Stimulated activated naive CD8-positive, alpha-beta T cell treated with anti-CD3 and anti-CD28 coated beads, Interleukin-15, amount 100 ng/mL, for 72 hours (primary cell): ENCODE data around the gene NDUFV2.

Source experiments
- ATAC-seq: fragments of 150-1000 bp; cut with Tn5 transposase; 2 replicates; pipeline ENCODE4 v1.10.0; 2021; ENCODE audit warnings: mild to moderate bottlenecking, moderate library complexity
- DNase-seq, 2 donors: peaks; one replicate each; pipeline ENCODE4 v3.0.0; 2021 to 2022
- H3K27ac Mint-ChIP-seq, 2 donors: one replicate each; pipeline ENCODE4 v1.8.0; 2022; ENCODE audit warnings: mild to moderate bottlenecking in 2 of 2, mixed read lengths in 2 of 2, moderate library complexity in 2 of 2
- H3K27me3 Mint-ChIP-seq: one replicate; pipeline ENCODE4 v1.8.0; 2022; ENCODE audit warnings: mixed read lengths
- H3K4me1 Mint-ChIP-seq: one replicate; pipeline ENCODE4 v1.8.0; 2022; ENCODE audit warnings: mild to moderate bottlenecking, mixed read lengths
- H3K4me3 Mint-ChIP-seq, 2 donors: one replicate each; pipeline ENCODE4 v1.8.0; 2022; ENCODE audit warnings: mild to moderate bottlenecking in 2 of 2, mixed read lengths in 2 of 2, moderate library complexity in 1 of 2
- H3K9me3 Mint-ChIP-seq, 2 donors: one replicate each; pipeline ENCODE4 v1.8.0; 2022; ENCODE audit warnings: mixed read lengths in 2 of 2

Gene NDUFV2

DNA sequence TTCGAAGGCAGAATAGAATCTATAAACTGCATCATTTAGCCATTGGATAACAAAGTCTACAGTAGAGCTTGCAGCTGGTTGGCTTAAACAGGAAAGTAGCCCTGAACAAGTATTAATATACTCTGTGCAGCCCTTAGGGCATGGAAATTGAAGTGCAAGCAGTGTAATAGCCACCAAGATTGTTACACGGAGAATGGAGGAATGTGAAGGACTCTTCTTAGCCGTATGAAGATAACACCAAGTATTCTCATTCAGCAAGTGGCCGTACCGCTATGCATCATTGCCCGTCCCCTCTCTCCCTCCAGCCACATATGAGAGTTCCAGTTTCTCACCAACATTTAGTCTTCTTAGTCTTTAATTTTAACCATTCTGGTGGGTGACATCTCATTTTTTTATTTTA, 74.5 kb downstream of the NDUFV2 start:
- DNase-seq (no peak), ATAC-seq (no peak)
- no peak overlapping the region for H3K27ac Mint-ChIP-seq
- H3K4me3 Mint-ChIP-seq = no peak overlapping the region
- no peaks in the 10 kb centered on the region for H3K27me3 Mint-ChIP-seq
- H3K9me3 Mint-ChIP-seq = no peaks in the 10 kb centered on the region
- H3K4me1 Mint-ChIP-seq = peaks cover 59% of the 10 kb centered on the region

DNA sequence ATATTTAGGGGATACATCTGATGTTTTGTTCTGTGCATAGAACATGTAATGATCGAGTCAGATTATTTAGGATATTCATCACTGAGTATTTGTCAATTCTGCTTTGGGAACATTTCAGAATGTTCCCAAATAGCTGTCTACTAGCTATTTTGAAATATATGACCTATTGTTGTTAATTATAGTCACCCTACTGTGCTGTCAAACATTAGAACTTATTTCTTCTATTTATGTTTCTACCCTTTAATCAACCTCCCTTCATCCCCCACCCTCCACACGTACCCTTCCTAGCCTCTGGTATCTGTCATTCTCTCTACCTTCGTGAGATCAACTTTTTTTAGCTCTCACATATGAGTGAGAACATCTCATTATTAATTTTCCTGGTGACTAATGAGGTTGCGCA, 75.0 kb downstream of the NDUFV2 start:
- no peak for ATAC-seq
- DNase-seq = no peak
- H3K27me3 Mint-ChIP-seq = no peaks in the 10 kb centered on the region
- peaks cover 54% of the 10 kb centered on the region for H3K4me1 Mint-ChIP-seq
- H3K9me3 Mint-ChIP-seq = no peaks in the 10 kb centered on the region
- H3K27ac Mint-ChIP-seq = no peak overlapping the region
- H3K4me3 Mint-ChIP-seq = no peak overlapping the region

GRCh38 chr18:9178557-9178956, 76.1 kb downstream of the NDUFV2 start:
- Mint-ChIP-seq H3K4me3 (no peak overlapping the region), H3K27ac (no peak overlapping the region), H3K27me3 (no peaks in the 10 kb centered on the region), H3K9me3 (peaks cover 0 to 4% of the 10 kb centered on the region in 2 donors), H3K4me1 (peaks cover 48% of the 10 kb centered on the region)
- DNase-seq (no peak), ATAC-seq (no peak)

DNA sequence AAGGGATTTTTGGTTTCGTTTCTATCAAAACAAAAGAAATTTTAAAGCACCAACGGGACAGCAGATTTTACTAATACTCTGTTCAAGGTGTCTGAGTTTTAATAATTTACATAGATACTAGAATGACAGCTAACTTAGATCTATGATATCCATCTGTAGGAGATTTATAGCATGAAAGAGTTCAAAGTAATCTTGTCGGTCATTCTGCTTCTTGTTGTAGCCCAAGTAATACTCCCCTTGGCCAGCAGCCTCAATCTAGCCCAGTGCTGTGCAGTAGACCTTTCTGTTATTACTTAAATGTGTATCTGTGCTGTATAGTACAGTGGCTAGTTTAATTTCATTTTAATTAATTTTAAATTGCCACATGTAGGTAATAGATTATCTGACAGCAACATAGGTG, 78.8 kb downstream of the NDUFV2 start:
- DNase-seq (no peak), ATAC-seq (no peak)
- peaks cover 54% of the 10 kb centered on the region for H3K4me1 Mint-ChIP-seq

DNA sequence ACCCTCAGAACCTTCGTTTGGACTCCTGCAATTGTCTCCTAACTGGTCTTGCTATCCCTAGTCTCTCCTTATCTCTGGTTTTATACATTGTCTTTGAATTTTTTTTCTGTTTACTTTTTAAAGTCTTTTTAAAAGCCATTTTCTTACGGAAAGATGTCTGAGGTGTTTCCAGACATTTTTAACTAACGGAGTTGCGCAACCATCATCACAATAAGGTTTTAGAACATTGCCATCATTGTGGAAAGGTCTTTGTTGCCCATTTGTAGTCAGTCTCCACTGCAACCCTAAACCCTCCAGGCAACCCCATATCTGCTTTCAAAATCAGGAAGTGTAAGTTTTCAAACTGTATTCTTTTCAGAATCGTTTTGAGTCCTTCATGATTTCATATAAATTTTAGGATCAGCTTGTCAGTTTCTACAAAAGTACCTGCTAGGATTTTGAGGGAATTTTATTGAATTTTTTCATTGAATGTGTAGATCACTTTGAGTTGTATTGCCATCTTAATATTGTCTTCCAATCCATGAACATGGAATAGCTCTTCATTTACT, 80.4 kb downstream of the NDUFV2 start:
- no peak for DNase-seq
- H3K4me1 Mint-ChIP-seq = peaks cover 48% of the 10 kb centered on the region
- ATAC-seq = no peak
- H3K27ac Mint-ChIP-seq = no peak overlapping the region
- H3K4me3 Mint-ChIP-seq = no peak overlapping the region
- peaks cover 0 to 5% of the 10 kb centered on the region in 2 donors for H3K9me3 Mint-ChIP-seq
- H3K27me3 Mint-ChIP-seq = no peaks in the 10 kb centered on the region

More for the DNA sequence above, 78.8 kb downstream of the NDUFV2 start:
- Mint-ChIP-seq H3K4me3 (no peak overlapping the region), H3K27me3 (no peaks in the 10 kb centered on the region), H3K27ac (no peak overlapping the region), H3K9me3 (peaks cover 0 to 5% of the 10 kb centered on the region in 2 donors)
